HG03520 (cell line): ENCODE measurements around the gene TEX101.

ENCODE experiments used
- ATAC-seq: cut with Tn5 transposase; IDR thresholded peaks from one replicate; pipeline ENCODE4 v1.9.1; 2021; ENCODE audit warnings: mild to moderate bottlenecking, moderate library complexity; ENCODE audit not compliant: unreplicated experiment

TEX101 gene

GRCh38 chr19:43445426-43445825 lies 30.7 kb downstream of the TEX101 start:
- ATAC-seq, result no peak

DNA sequence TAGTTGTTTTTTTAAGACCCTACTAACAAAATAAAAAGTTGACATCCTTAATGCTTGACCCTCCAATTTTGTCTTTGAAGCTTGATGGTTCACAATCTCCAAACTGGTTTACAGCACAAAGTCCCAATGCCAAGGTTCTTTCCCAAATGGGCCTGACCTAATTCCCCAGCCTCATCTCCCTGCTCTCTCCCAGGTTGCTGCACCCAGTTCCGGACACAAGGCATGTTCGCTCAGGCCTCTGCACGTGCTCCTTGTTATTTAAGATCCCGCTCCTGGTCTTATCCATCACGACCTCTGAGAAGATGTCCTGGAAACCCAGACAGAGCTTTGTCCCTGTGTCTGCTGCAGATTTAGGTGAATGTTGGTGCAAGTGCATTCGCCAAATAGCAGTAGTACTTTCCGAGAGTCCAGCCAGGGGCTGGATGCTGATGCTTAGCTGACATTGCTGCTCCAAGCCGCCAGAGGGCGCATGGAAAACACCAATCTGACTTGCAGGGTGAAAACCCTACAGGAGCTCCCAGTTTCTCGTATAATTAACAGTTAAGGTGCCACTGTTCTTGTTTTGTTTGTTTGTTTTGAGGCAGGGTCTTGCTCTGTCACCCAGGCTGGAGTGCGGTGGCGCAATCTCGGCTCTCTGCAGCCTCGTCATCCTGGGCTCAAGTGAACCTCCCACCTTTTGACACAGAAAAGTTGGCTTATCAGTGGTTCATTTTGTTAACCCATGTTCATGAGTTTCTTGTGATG lies 32.2 kb downstream of the TEX101 start:
- no peak for ATAC-seq

DNA sequence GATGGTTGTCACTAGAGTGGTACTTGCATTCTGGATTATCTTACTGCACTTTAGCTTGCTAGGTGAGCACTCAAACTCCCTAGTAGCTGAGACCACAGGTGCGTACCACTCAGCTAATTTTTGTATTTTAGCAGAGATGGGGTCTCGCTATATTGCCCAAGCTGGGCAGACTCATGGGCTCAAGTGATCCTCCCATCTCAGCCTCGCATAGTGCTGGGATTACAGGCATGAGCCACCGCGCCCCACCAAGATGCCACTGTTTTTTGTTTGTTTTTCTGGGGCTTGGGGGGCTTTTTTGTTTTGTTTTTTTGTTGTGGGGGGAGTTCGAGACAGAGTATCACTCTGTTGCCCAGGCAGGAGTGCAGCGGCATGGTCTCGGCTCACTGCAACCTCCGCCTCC lies 33.0 kb downstream of the TEX101 start:
- ATAC-seq, result no peak

DNA sequence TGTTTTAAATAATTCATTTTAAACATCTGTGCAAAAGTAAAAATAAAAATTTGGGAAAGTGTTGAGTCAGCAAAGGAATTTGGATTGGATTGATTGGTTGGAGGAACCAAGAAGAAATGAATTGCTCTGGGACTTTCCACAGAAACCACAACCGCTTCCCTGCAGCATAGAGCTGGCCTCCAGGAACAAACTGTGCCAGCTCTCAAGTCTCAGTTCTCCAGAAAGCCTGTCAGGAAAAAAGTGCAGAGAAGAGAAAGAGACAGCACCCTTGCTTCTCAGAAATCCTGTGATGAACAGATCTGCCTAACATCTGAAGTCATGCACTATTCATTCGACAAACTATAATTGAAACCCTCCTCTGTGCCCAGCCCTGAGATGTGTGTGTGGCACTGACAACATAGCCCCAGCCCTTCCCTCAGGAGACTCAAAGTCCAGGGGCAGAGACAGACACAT lies 35.9 kb downstream of the TEX101 start:
- ATAC-seq, result no peak

GRCh38 chr19:43452582-43452981 lies 37.9 kb downstream of the TEX101 start:
- no peak for ATAC-seq

DNA sequence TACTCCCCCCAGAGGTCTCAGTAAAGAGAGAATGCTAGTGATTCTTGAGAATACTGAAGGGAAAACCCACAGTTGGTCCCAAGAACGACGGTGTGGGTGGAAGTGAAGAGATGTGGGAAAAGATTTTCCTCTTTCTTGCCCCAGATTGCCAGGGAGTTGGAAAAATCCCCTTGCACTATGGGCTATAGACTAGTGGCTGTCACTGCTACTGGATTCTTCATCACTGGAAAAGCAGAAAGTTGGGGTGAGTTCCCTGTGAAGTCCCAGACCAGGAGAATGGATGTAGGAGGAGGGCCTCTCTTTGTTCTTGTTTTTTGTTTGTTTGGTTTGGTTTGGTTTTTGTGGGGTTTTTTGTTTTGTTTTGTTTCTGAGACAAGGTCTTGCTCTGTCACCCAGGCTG lies 39.3 kb downstream of the TEX101 start:
- ATAC-seq, result no peak

DNA sequence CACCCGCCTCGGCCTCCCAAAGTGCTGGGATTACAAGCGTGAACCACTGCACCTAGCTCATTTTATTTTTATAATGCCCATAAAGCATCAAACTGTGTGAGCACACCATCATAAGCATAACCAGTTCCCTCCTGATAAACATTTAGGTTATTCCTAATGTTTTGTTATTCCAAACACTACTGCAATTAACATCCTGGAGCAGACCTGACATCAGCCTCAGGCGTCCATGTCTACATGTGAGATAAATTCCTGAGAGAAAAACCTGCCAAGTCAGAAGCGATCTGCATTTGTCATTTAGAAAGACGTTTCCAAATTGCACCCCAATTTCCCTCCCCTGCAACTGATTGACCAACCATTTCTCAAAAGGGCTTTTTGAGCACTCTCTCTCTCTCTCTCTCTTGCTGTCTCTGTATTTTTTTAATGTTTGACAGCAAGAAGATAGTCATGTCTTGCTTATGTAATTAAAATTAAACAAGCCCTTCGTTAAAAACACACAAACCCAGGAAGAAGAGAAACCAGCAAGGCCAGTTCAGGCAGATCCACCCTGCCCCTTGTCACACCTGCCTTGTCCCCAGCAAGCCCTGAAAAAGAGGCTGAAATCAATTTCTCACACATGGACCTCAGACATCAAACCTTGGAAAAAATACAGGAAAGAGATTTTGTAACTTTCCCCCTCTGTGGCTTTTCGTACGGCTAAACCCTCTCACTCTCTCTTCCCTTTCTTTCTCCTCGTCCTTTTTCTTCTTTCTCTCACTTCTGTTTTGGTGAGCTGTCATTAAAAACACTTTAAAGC lies 40.8 kb downstream of the TEX101 start:
- no peak for ATAC-seq

DNA sequence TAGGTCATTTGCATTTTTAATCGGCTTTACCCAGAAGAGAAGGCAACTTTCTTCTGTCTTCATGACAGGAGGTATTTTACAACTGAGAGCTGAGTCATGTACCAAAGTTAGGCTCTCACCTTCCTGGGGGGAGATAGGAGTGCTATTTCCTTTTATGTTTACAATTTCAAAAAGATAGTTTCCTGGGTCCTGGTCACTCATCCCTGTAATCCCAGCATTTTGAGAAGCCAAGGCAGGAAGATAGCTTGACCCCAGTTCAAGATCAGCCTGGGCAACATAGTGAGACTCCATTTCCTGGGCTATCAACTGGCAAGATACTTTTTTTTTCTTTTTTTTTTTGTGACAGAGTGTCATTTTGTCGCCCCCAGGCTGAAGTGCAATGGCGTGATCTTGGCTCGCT lies 43.1 kb downstream of the TEX101 start:
- ATAC-seq, result no peak

GRCh38 chr19:43460362-43461016 lies 45.8 kb downstream of the TEX101 start:
- ATAC-seq, result no peak

DNA sequence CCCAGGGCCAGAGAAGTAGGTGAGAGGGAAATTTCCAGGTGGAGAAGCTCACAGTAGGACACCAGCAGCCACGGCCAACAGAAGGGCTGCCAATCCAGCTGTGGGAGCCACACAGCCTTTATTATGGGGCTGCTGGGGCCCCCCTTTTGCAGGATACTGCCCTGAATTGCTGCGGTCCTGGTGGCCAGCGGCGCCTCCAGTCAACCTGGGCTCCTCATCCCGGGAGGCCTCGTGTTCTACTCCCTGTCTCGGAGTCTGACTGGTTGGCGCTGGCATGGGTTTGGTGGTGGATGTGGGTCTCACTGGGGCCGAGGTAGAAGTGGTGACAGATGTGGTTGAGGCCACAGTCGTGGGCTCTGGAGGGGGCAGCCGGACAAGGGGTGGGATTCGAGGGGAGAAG lies 46.6 kb downstream of the TEX101 start:
- ATAC-seq, result no peak

- no peak for ATAC-seq
Measured at GRCh38 chr19:43462383-43462782, 47.7 kb downstream of the TEX101 start.

DNA sequence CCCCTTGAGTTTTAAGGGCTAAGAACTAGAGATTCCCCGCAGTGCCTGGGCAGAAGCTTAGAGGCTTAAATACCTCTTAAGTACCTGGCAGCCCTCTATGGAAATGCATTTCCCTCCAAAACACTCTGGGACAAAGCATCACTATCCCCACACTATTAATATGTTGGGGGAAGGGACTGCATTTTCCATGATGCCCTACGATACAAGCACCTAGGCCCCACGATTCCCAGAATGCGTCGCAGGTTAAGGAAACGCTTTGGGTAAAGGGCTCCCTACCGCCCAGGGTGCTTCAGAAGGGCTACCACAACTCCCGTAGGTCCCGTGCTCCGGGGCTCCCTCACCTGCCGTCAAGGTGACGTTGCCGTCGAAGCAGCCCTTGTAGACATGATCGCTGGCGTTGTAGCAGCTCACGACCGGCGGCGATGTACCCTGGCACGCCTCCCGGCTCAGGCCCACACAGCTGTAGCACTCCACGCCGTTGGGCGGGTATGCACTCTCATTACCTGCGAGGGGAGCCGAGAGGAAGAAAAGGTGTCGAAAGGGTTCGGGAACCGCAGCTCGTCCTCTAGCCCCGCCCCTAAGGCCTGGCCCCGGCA lies 48.2 kb downstream of the TEX101 start:
- ATAC-seq, result no peak

DNA sequence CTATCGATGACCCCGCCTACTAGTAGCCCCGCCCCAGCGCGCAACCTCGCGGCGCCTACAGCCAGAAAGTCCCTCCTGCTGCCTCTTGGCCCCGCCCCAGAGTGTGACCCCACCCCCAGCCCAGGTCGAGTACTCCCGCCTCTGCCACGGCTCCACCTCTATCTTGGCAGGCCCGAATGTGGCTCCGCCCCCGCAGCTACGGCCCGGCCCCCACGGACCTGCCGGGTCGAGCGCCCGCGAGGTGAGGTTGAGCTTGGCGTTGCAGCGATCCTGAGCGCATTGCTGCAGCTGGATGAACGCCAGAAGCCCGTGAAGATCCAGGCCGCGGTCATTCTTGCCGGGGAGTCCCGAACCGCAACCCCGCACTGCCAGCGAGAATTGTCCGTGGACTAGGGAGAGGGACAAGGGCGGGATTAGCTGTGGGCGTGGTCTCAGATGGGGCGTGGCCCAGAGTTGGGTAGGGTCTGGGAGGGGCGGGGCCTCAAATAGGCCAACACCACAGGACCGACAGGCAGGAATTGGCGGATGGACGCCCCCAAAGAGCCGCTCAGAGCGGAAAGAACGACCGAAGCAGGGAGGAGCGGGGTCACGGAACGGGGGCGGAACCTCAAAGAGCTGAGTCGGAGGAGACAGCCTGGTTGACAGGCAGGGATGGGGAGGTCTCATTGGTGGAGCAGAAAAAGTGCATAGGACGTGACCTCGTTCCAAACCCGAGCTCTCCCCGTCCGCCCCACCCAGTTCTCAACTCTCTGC lies 48.9 kb downstream of the TEX101 start:
- peak; percentile 75 for ATAC-seq

GRCh38 chr19:43464134-43464775 lies 49.6 kb downstream of the TEX101 start:
- peak; percentile 31 for ATAC-seq

DNA sequence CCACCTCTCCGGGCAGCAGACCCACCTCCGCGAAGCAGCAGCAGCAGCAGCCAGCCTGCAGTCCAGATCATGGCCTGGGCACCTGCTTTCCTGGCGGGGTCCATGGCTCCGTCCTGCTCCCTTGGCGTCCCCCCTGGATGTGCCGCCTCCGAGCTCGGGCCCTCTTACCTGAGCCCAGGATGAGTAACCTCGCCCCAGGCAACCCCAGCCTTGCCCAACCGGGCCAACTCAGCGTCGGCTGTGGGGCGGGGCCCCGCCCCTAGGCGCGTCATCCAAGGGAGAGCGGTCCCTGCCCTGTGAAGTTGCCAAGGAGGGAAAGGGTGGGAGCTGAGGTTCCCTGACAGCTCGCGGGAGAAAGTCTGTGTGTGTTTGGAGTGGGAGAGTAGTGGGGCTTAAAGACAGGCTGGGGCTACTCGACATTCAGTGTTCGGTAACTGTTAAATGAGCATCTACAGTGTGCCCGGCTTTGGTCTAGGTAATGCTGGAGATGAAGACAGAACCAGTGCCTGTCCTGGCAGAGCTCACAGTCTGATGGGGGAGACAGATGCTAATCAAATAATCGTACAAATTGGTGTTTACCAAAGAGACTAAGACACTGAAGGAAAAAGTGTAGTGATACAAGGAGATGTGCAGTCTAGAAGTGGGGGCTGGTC lies 50.9 kb downstream of the TEX101 start, which contains the start of gene LYPD3:
Gene LYPD3 (minus strand): TSS at position 141 of the 653 bp plus-strand sequence. CDS start 37 bp downstream, at position 104.
- no peak for ATAC-seq

GRCh38 chr19:43466793-43467192 lies 52.1 kb downstream of the TEX101 start:
- ATAC-seq, result no peak

DNA sequence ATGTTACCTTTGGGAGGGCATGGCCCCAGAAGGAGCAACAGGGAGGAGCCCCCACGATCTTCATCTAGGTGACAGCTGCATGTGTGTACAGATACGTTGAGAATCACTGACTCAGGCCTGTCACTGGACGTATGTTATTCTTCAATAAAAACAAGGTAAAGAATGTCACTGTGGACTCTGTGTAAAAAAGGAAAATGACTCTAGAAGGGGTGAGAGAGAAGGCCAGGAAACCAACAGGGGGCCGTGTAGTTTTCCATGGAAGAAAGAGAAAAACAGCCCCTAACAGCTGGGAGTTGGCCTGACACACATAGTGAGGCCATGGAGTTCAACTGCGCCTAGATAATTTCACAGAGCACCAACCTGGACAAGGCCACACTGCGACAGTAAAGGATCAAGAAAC lies 52.6 kb downstream of the TEX101 start:
- no peak for ATAC-seq

DNA sequence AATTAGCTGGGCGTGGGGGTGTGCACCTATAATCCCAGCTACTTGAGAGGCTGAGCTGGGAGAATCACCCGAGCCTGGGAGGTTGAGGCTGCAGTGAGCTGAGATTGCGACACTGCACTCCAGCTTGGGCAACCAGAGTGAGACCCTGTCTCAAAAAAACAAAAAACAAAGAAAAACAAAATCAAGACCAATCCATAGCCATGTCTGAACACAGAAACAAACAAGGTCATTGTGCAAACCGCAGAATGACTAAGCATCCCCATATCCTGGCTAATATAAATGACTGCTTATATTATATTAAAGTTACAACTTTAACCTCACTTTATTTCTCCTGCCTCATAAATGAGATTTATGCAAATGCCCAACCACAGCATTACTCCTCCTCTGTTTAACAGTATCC lies 53.0 kb downstream of the TEX101 start:
- no peak for ATAC-seq
